GM21576 (cell line): ENCODE data around the gene ANKS1B.
"Not testable (repeated sequence)": the region's sequence is repeated elsewhere in the genome, so short reads cannot be mapped to it uniquely, and the experiment has no call there.

ENCODE experiments used
- ATAC-seq: cut with Tn5 transposase; IDR thresholded peaks from one replicate; pipeline ENCODE4 v1.9.1; 2021; ENCODE audit warnings: mild to moderate bottlenecking, moderate library complexity; ENCODE audit not compliant: unreplicated experiment

The ANKS1B gene

DNA sequence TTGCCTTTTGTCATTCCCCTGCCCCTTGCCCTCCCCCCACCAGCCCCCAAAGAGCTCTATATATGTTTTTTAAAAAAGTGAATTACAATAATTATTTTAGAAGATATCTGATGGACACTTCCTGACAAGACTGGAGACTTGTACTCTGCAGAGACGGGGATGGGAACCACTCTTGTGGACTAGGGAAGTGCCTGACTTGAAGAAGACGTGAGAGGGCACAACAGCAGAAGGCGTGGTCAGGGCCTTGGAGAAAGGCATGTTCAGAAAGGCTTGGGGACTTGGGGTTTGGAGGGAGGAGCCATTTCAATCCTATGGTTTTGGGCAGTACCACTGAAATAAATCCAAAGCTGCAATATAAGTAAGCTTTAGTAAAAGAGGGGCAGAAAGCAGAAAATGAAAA is 1184.9 kb downstream of the ANKS1B start:
- ATAC-seq = no peak

DNA sequence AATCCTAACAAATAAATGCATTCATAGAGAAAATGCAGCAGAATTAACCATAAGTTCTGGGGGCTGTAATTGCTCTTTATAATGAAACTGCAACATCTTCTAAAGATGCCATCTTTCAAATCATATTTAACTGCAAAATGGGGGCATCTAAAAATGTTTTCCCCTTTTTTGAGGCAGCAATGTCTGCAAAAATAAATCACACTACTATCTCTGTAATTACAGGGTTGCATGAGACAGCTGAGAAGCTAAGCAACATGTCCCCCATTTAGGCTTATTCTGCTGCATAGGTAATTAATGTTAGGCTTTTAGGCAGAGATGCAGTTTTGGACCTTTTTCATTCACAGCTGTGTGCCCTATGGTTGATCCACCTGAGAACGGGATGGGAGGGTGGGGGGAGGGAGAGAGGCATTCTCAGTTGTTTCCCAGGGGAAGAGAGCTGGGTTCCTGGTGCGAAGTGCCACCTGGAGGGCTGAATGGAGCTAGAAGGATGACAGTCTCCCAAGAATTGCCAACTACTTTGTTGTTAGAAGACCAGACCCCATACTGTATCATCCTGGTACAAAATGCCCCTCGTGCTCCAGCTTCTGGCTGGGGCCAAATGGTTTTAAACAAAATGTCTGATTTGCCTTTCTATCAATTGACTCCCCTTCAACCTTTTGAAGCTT is 1185.5 kb downstream of the ANKS1B start:
- ATAC-seq = no peak

DNA sequence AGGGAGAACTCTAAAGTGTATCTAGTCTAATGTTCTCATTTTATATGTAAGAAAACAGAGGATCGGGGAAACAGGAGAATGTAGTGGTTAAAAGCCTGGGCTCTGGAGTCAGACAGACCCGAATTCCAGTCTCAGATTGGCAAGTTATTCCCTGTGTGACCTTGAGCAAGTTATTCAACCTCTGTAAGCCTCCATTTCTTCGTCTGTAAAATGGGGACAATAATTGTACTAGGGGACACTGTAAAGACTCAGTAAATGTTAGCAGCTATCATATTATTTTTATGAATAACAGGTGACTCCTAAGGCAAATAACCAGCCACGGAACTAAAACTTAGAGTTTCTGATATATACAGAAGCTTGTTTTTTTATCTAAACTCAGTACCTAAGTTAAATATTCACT is 1187.5 kb downstream of the ANKS1B start:
- ATAC-seq = no peak

DNA sequence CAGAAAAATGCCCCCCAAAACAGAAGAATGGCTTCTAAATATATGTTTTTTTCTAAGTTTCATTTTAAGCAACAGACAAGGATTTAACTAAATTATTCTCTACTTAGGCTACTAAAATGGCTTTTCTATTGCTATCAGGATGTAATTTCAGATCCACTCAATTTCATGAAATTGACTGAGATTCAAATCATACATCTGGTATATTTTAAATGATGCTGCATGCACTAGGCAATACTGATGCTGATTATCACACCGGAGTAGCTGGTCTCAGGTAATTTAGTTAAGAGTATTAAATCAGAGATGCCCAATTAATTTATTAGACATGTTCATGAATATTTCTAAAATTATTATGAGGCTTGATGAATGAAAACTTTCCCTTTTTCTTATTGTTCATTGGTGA is 1188.0 kb downstream of the ANKS1B start:
- no peak for ATAC-seq

DNA sequence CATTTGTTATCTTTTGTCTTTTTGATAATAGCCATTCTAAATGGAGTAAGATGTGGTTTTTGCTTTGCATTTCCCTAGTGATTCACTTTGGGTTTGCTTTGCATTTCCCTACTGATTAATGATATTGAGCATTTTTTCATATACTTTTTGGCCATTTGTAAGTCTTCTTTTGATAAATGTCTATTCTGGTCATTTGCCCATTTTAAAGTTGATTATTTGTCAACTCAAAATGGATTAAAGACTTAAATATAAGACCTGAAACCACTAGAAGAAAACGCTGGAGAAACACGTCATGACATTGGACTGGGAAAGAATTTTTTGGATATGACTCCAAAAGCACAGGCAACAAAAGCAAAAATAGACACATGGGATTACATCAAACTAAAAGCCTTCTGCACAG is 1191.6 kb downstream of the ANKS1B start:
- no peak for ATAC-seq

DNA sequence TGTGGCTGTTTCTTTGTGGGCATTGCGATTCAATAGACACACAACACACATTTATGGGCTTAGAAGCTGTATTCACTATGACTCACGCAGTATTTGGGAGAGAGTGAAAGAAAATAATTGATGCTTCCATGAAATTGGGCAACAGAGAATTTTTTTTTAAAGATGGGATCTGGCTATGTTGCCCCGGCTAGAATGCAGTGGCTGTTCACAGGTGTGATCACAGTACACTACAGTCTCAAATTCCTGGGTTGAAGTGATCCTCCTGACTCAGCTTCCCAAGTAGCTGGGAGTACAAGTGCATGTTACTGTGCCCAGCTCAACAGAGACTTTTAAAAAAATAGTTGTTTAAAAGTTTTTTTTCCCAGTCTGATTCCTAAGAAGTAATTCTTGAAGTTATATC is 1193.3 kb downstream of the ANKS1B start:
- no peak for ATAC-seq

DNA sequence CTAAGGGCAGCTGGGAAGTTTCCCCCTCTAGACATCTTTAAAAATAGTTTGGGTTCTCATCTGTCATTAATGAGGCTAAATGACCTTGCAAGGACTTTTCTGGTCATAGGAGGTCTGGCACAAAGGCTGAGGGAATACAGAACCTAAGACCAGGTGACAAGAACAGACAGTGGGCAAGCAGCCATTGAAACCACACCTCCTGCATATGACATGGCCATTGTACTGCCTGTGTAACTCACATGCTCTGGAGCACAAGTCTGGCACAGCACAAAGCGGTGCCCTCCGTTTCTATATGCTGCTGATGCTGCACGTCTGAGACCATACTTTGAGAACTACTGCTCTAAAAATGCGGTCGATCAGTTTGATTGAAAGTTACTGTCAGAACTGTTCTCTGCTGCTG is 1196.3 kb downstream of the ANKS1B start:
- ATAC-seq = no peak

DNA sequence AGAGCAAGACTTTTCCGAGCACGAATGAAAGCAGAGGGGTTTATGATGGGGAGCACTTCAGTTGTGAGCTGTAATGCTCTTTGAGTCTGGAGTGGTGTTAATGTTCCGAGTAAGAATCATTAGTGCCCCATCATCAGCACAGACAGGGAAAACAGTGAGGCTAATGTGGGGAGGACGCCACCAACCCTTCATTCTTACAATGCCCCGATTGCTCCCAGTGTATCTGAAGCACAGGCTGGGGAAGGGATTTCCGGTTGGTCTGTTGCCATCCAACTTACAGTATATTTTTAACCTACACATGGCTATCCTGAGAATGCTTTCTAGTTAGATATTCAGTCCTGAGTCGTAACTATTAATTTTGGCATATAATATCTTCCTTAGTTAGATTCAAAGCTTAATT is 1198.1 kb downstream of the ANKS1B start:
- no peak for ATAC-seq

DNA sequence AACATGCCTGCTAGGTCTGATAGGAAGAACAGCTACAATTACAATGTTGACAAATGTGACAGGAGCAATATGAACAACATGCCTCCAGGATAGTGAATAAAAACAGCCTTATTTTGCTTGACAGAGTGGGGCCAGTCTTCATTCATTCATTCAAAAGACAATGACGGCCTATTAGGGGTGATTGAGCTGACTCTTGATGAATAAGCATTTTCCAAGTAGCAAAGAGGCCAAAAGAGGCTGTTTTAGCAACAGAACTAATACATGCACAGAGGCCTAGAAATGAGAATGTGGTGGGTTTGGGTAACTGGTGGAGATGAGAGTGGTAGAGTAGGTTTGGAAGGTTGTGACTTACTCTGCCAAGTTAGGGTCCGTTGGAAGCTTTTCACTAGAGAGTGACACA is 1201.3 kb downstream of the ANKS1B start:
- ATAC-seq = no peak

DNA sequence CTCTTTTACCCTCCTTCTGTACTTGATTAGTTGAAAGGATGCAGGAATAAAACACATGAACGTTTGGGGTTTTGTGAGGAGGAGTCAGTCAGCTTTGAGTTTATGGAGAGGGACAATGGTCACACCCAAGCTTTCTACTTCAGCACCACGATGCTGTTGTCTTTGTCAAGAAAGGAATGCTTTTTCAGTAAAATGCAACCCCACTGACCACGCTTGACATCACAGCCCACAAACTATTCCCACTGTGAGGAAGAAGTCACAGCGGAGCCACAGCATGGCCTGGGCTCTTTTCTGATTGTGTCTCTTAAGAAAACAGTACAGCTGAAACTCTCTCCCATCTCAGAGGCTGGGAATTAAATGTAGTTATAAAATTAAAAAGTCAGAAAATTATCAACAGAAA is 1204.5 kb downstream of the ANKS1B start:
- ATAC-seq = no peak

DNA sequence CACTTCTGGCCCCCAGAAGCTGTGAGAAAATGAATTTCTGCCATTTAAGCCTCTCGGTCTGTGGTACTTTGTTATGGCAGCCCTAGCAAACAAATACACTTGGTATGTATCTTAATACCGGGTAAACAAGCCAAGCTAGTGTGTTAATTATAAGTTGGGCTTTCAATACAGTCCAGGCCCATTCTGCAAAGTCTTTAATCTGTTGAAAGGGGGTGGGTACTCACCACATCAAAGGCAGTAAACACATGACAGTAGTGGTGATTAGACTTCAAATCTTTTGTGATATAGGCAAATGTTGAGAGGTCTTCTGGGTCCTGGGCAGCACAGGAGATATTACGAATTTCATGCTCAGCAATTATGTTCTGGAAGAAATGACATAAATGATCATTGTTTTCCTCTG is 1211.9 kb downstream of the ANKS1B start:
- ATAC-seq = no peak

DNA sequence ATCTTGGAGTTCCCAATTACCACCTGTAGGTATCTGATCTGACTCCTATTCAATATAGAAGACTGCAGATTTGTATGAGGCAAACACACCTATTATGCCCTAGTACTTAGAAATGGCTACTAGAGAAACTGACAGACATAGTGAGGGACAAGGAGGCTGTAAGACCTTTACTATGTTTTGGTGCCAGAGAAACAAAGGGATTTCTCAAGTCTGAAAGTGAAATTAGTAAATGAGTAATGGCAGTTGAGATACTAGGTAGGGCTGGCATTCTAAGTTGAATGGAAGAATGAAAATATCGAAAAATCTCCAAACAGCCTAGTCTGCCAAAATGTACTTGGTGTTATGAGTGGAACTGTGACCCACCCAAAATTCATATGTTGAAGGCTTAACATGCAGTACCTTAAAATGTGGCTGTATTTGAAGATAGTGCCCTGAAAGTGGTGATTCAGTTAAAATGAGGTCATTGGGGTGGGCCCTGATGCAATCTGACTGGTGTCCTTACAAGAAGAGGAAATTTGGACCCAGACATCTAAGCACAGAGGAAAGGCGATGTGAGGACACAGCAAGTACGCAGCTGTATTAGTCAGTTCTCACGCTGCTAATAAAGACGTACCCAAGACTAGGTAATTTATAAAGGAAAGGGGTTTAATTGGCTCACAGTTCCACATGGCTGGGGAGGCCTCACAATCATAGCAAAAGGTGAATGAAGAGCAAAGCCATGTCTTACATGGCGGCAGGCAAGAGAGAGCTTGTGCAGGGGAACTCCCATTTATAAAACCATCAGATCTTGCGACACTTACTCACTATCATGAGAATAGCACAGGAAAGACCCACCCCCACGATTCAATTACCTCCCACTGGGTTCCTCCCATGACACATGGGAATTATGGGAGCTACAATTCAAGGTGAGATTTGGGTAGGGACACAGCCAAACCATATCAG is 1212.7 kb downstream of the ANKS1B start:
- no peak for ATAC-seq

DNA sequence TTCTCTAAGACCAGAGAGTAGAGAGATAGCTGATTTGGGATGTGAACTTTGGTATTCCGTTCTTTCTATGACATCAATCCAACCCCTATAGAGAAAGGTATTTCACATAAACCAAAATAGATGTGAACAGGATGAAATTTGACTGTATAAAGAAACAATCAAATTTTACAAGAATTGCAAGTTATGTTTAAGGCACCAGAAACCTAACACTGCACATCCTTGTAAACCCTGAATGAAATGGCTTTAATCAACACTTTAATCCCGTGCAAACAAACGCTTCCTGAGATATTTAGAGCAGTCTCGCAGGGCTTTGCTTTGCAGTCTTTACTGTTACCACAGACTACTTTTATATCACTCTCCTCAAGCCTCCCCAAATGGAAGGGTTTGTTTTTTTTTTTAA is 1214.5 kb downstream of the ANKS1B start:
- ATAC-seq = no peak

DNA sequence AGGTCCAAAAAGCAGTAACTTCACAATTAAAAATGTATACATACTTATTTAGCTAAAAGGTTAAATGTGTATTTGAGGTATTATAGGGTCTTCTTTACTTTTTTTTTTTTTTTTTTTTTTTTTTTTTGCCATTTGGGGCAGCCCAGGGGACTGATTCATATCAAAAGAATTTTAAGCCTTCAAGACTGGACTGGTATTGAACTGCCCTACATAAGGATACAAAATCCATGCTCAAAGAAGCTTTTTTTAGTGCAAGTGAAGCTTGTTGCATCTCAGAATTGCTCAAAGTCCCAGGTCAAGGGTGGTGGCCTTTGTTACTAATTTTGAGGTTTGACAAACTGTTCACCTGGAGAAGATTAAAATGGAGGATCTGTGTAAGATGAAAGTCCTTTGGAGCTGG is 1215.7 kb downstream of the ANKS1B start:
- ATAC-seq = no peak

DNA sequence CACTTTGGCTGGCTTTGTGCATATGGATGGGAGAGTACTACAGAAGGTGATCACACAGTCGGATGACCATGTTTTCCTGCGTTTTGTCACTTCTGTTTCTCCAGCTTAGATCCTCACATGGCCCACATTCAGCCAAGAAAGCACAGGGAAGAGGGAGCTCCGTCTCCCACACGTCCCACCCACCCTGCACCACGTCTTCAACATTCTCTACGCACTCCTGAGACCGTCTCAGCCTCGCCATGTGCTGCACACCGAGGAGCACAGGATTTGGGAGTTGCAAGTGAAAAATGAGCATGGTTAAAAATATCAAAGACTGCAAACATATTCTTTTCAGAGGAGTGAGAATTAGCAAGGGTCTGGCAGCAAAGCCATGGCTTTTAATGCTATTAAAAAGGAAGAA is 1217.5 kb downstream of the ANKS1B start:
- no peak for ATAC-seq

DNA sequence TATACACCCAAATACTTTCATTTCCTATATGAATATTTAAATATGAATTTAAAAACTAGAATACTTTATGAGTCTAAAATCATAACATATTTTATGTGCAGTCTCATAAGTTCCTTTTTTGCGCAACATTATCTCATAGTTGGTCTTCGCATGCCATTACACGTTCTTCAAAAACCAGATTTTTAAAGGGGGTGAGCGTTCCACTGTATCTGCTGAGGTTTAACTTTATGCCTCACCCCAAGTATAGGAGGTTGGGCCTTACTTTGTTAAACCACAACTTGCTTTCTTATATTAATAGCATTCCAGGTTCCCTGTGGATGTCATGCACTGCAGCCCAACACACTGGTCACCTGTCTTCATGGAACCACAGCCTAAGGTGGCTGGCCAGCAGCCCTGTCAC is 1221.1 kb downstream of the ANKS1B start:
- ATAC-seq = no peak

DNA sequence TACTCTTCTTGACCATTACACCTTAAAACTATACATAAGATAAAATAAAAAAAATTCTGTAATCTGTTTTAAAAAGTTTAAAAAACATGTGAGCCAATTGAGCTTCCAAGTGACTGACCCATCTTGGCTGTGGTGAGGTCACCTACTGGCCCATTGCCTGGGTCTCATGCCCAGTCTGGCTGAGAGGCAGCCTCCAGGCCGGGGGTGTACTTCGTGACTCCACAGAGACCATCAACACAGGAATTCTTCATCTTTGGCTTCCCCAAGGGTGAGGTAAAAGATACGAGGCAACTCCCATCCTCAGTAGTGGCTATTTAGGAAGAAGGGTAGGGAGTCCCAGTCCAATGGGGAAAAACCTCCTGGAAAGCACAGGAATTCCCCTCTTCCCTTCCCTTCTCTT is 1226.4 kb downstream of the ANKS1B start:
- no peak for ATAC-seq

DNA sequence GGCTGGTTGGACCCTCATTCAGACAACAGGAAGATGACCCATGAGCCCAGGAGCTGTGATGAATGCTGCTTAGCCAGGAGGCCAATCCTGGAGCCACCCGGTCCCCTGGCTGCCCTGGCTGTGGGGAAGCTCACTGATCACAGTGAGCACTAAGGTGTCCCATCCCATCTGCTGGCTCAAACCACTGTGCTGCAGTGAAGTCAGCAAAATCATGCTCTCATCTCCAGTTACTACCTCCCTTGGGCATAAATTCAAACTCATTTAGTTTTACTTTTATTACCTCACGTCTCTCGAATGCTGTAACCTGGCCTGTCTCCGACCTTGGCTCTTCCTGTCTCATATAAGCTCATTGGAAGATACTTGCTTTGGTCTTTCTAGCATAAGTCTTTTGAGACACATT is 1227.3 kb downstream of the ANKS1B start:
- ATAC-seq = no peak

DNA sequence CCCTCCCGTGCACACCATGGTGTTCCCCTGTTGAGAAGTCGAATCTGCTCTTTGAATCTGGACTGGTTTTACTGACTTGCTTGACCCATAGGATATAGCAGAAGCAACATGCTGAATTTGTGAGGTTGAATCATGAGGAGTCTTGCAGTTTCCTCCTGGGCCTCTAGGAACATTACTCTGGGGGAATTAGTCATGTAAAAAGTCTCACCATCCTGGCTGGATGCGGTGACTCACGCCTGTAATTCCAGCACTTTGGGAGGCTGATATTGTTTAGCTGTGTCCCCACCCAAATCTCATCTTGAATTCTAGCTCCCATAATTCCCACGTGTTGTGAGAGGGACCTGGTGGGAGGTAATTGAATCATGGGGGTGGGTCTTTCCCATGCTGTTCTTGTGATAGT is 1228.9 kb downstream of the ANKS1B start:
- not testable (repeated sequence) for ATAC-seq

DNA sequence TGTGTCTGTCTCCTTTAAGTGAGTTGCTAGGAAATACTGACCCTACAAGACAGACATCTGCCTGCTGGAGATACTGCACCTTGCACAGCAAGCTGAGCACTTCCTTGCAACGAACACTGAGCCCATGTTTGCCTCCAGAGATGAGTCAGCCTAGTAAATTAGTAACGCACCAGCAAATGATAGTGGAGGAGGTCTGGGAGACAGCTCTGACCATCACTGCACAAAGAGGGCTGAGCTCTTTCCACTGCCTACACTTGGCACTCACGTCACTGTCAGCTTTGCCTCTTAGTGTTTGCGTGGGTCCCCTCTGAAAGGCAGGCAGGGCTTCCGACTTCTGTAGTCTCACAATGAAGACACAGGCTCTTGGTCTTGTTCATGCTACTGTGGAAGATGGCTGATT is 1230.6 kb downstream of the ANKS1B start:
- ATAC-seq = peak; percentile 99

DNA sequence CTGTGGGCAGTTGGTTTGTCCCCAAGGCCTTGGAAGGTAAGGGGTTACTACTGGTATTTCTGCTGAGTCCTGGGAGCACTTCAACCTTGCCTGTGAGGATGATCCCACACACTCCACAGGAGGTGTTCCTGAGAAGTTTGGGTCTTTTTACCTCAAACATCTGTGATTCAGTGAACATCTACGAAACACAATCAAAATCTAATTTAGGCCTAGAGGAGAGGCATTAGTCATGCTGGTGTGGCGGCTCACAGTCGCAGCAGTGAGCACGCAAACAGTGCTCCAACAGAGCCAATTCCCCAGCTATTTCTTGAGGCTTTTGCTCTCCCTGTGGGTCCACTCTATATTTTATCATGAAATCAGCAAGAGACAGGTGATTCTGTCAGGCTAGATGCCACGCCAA is 1232.0 kb downstream of the ANKS1B start:
- ATAC-seq = no peak

DNA sequence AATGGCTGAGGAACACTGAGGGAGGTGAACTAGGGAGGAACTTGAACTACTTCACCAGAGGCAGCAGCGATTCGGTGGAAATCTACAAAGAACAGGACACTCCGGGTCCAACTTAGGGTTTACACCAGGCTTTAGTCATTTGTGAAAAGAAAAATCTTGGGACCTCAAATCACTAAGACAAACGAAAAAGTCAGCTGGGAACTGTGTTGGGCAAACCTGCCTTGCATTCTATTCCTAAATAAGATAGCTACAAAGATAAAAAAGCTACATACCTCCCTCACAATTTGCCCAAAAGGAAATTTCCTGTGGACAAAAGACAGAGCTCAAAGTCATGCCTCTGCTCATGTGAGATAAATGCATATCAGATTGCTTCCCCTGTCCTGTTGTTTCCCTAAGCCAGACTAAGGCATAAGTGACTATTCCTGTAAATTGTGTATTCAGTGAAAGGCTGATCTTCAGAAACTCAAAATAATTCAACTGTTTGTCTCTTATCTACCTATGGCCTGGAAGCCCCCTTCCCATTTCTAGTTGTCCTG is 1233.1 kb downstream of the ANKS1B start:
- no peak for ATAC-seq
